ENCODE data around the gene EIF4H. TPM values are rescaled to one million over a fixed set of nuclear protein-coding genes. Genes with fewer than 3 reads are reported as not detected.

The EIF4H gene
- total RNA-seq, 4 donors from 2014 or later: 131 to 172 (median 149) TPM

DNA sequence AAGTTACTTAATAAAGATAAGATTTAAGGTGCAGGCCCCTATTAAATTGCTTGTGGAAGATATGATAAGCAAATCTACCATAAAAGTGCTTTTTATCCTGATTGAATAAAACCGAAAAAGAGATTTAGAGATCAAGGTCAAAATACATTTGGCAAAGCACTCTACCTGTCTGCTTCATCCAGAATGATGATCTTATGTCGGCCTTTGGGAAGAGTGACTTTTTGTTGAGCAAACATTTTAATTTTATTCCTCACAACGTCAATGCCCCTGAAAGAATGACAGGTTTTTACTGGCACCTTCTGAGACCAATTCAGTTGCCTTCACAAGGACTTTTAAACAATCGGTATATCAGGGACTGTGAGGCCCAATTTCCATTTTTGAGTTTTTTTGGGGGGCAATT is 72.3 kb downstream of the EIF4H start:
- H3K4me3 ChIP-seq: no peak overlapping the region
- H3K9me3 ChIP-seq: no peaks in the 10 kb centered on the region
- H3K27me3 ChIP-seq: no peaks in the 10 kb centered on the region
- no peak for TF ChIP-seq POLR2A (IDR thresholded peaks at IDR 0.05)
- TF ChIP-seq, protein P1, sequence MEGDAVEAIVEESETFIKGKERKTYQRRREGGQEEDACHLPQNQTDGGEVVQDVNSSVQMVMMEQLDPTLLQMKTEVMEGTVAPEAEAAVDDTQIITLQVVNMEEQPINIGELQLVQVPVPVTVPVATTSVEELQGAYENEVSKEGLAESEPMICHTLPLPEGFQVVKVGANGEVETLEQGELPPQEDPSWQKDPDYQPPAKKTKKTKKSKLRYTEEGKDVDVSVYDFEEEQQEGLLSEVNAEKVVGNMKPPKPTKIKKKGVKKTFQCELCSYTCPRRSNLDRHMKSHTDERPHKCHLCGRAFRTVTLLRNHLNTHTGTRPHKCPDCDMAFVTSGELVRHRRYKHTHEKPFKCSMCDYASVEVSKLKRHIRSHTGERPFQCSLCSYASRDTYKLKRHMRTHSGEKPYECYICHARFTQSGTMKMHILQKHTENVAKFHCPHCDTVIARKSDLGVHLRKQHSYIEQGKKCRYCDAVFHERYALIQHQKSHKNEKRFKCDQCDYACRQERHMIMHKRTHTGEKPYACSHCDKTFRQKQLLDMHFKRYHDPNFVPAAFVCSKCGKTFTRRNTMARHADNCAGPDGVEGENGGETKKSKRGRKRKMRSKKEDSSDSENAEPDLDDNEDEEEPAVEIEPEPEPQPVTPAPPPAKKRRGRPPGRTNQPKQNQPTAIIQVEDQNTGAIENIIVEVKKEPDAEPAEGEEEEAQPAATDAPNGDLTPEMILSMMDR (IDR thresholded peaks at IDR 0.05): no peak
- H3K27ac ChIP-seq: no peak overlapping the region
- peaks cover 0 to 69% (median 0%) of the 10 kb centered on the region in 3 donors for H3K36me3 ChIP-seq
- DNase-seq: no peak
- peaks cover 0 to 2% (median 0%) of the 10 kb centered on the region in 4 donors for H3K4me1 ChIP-seq

Small RNA genes within 50 kb of the gene (small RNA-seq; reads per million reads assigned to genes)
- 0 reads per million in 2 donors for gene MIR590

Other genes starting within 250 kb of the EIF4H start
- 100 to 1,000 TPM in 1 of 4 donors, 10 to 100 TPM in 3; 11.5 to 210 (median 27.9) TPM for gene ELN, start 146.2 kb upstream of the EIF4H start, total RNA-seq
- gene LIMK1, start 90.6 kb upstream of the EIF4H start, total RNA-seq: 10 to 100 TPM in 2 of 4 donors, 1 to 10 TPM in 2; 3.7 to 38.0 (median 11.7) TPM
- gene LAT2, start 35.6 kb downstream of the EIF4H start, total RNA-seq: 10 to 100 TPM in 1 of 4 donors, 1 to 10 TPM in 3; 1.1 to 16.5 (median 4.8) TPM
- 10 to 100 TPM in 1 of 4 donors, 1 to 10 TPM in 3; 5.8 to 23.1 (median 7.3) TPM for gene RFC2, start 80.0 kb downstream of the EIF4H start, total RNA-seq
- 100 to 1,000 TPM in 1 of 4 donors, 10 to 100 TPM in 3; 35.4 to 212 (median 76.6) TPM for gene CLIP2, start 115.1 kb downstream of the EIF4H start, total RNA-seq

Data from Peyer's patch (tissue), 4 donors.